ENCODE results near the gene ANAPC4.

- TF ChIP-seq REST (IDR thresholded peaks at IDR 0.05), result no peak
- no peak for TF ChIP-seq CTCF (IDR thresholded peaks at IDR 0.05)
- no peak for TF ChIP-seq POLR2A (IDR thresholded peaks at IDR 0.05; ENCODE audit: low read length)
- TF ChIP-seq JUN (IDR thresholded peaks at IDR 0.05), result no peak
- TF ChIP-seq MAX (IDR thresholded peaks at IDR 0.05), result no peak
Observed at GRCh38 chr4:25399510-25399909, 22.4 kb downstream of the ANAPC4 start.
